ENCODE data around the gene HK1.
"Not testable (repeated sequence)": the region's sequence is repeated elsewhere in the genome, so short reads cannot be mapped to it uniquely, and the experiment has no call there.

GRCh38 chr10:69333865-69334301 is 55.6 kb downstream of the HK1 start:
- TF ChIP-seq, protein P1, sequence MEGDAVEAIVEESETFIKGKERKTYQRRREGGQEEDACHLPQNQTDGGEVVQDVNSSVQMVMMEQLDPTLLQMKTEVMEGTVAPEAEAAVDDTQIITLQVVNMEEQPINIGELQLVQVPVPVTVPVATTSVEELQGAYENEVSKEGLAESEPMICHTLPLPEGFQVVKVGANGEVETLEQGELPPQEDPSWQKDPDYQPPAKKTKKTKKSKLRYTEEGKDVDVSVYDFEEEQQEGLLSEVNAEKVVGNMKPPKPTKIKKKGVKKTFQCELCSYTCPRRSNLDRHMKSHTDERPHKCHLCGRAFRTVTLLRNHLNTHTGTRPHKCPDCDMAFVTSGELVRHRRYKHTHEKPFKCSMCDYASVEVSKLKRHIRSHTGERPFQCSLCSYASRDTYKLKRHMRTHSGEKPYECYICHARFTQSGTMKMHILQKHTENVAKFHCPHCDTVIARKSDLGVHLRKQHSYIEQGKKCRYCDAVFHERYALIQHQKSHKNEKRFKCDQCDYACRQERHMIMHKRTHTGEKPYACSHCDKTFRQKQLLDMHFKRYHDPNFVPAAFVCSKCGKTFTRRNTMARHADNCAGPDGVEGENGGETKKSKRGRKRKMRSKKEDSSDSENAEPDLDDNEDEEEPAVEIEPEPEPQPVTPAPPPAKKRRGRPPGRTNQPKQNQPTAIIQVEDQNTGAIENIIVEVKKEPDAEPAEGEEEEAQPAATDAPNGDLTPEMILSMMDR (conservative IDR thresholded peaks at IDR 0.05 in 1 of 2, IDR thresholded peaks at IDR 0.05 in 1 of 2; ENCODE audit: low read depth in 1 of 2, low read length in 2 of 2) = not testable (repeated sequence)
- not testable (repeated sequence) for TF ChIP-seq EZH2 (IDR thresholded peaks at IDR 0.05; ENCODE audit: low read length, missing control alignments)
